C4-2B (cell line): Measurements from ENCODE around the gene CDKN3.
"Not testable (repeated sequence)": the region's sequence is repeated elsewhere in the genome, so short reads cannot be mapped to it uniquely, and the experiment has no call there.

Experiments
- H3K27ac ChIP-seq: fragments of 450-650 bp; 2 replicates; pipeline ENCODE4 v1.5.1; 2017
- CTCF ChIP-seq: fragments of 450-650 bp; conservative IDR thresholded peaks from 2 replicates; pipeline ENCODE4 v1.5.1; 2017; ENCODE audit warnings: mild to moderate bottlenecking
- ZFX ChIP-seq: fragments of 450-650 bp; IDR thresholded peaks from 2 replicates; pipeline ENCODE4 v1.6.1; 2017

Gene CDKN3

DNA sequence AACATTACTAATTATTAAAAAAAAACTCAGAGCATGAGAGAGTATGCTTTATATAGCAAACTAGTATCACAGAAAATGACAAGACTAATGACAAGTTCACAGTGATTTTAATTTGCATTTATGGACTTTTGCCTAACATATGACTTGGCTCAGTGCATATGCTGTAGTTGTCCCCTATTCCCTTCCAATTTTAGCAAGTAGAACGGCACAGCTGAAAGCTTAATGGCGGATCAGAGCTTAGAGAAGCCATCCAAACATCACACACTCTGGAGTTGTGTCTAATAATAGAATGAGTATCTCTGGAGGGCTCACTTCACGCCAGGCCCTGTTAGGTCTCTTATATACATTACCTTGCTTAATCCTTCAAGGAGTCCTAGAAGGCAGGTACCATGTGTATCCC lies 31.1 kb downstream of the CDKN3 start:
- TF ChIP-seq CTCF (no peak), ZFX (no peak)
- no peak overlapping the region for H3K27ac ChIP-seq

- TF ChIP-seq CTCF (no peak), ZFX (no peak)
- H3K27ac ChIP-seq, result no peak overlapping the region
Observed at GRCh38 chr14:54428527-54428926, 31.7 kb downstream of the CDKN3 start.

DNA sequence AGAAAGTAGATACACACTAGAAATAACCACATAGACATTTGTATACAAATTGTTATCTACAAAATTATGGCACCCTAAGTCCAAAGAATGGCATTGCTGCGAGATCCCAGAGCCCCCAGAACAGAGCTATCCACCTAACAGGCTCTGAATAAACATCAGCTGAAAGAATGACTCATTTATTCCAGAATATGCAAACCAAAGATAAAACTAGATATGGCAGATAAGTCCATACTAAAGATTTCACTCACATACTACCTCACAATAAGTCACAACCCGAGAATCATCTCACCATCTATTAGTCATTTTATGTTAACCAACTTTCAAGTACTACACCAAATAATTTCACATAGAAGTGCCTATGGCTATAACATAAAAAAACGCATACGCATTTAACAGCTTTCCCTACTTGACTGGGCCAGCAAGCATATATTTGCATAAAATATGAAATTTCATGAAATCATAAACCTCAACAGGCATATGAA lies 38.7 kb downstream of the CDKN3 start:
- H3K27ac ChIP-seq, result no peak overlapping the region
- TF ChIP-seq CTCF, result no peak
- no peak for TF ChIP-seq ZFX

DNA sequence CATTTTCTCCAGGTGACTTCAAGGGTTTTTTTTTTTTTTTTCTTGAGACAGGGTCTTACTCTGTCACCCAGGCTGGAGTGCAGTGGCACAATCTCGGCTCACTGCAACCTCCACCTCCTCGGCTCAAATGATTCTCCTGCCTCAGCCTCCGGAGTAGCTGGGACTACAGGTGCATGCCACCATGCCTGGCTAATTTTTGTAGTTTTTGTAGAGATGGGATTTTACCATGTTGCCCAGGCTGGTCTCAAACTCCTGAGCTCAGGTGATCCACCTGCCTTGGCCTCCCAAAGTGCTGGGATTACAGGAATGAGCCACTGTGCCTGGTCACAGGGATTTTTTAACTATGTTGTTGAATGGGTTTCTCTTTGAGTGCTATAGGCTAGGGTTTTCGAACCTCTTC lies 41.1 kb downstream of the CDKN3 start:
- H3K27ac ChIP-seq, result not testable (repeated sequence)

GRCh38 chr14:54438703-54439102 lies 41.9 kb downstream of the CDKN3 start:
- no peak for TF ChIP-seq ZFX
- TF ChIP-seq CTCF, result no peak

GRCh38 chr14:54440037-54440436 lies 43.2 kb downstream of the CDKN3 start:
- peak overlapping the region; percentile 89; the same call in 1 of the 2 replicates for H3K27ac ChIP-seq
- no peak for TF ChIP-seq CTCF
- no peak for TF ChIP-seq ZFX

More at GRCh38 chr14:54438703-54439102, 41.9 kb downstream of the CDKN3 start:
- no peak overlapping the region for H3K27ac ChIP-seq

DNA sequence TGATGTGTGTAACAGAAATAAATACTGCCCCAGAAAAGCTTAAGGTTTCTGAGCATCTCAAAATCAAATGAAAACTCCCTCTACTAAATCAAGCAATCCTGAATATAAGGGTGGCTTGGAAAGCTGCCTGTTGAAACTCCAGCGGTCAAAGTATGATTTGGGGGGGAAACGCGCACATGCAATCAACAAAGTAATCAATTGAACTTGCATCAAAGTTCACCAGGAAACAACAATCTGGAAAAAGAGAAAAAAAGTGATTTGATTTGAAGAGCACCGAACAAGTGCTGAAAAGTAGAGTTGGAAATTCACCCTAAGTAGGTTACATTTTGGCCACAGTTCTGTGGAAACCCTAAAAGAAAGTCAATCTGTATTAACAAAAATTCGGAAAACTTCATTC lies 43.7 kb downstream of the CDKN3 start:
- peak overlapping the region; percentile 89 for H3K27ac ChIP-seq
- TF ChIP-seq CTCF (no peak), ZFX (no peak)
